ENCODE measurements around the gene R3HDM2.
A peak's percentile ranks its signal among the peaks of the same experiment; 100 is the strongest.

DNA sequence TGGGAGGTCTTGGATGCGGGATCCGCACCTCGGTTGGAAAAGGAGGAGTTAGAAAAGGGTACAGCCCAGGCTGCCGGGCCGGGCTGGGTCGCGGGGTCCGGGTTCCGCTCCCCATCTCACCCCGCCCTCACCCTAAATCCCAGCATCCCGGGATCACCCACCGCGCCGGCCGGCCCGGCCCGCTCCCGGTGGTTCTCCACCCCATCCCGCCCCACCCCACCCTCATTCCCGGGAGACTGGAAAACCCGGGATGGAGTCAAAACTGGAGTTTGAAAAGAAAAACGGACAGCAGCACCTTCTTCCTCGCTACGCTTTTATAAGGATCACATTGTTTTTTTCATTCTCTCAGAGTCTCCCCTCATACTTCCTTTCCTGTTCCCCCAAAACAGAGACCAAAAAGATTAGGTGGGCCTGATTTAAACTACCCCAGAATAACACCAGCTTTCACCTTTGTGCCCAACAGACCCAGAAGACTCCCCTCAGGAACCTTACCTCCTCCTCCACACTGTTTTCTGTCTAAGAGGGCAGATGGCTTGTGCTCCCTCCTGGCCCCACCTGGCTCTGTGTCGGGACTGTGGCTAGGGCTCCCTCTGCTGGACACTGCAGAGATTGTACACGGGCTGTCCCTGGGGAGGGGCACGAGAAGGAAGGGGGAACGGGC is 31.5 kb upstream of the R3HDM2 start:
- TF ChIP-seq CTCF (IDR thresholded peaks at IDR 0.05) (peak; percentile 95 to 97 (median 96)), POLR2A (IDR thresholded peaks at IDR 0.05) (peak in 1 of 2 donors; percentile 26)
